GM10847 (cell line): ENCODE data around the gene BRINP1.

Experiments used
- POLR2A ChIP-seq: IDR thresholded peaks from 2 replicates; pipeline ENCODE4 v1.6.1; 2011; ENCODE audit not compliant: insufficient read length; ENCODE audit errors: extremely low read depth

Gene BRINP1

DNA sequence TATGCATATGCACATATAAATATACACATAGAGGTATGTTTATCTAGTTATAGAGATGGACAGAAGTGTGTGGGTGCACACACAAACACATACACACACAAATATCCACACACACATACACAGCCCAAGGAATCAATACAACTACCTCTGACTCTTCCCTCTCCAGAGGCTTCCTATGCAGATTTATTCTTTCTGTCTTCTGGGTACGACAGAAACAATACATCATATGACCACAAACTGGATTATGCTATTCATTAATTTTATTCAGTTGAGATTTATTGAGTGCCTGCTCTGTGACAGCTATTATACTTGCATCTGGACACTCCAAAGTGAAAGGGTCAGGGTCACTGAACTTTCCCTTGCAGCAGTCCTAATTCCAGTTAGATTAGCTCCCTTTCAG lies 155.8 kb downstream of the BRINP1 start:
- no peak for TF ChIP-seq POLR2A

- no peak for TF ChIP-seq POLR2A
Observed at GRCh38 chr9:119197893-119198607, 171.2 kb downstream of the BRINP1 start.

DNA sequence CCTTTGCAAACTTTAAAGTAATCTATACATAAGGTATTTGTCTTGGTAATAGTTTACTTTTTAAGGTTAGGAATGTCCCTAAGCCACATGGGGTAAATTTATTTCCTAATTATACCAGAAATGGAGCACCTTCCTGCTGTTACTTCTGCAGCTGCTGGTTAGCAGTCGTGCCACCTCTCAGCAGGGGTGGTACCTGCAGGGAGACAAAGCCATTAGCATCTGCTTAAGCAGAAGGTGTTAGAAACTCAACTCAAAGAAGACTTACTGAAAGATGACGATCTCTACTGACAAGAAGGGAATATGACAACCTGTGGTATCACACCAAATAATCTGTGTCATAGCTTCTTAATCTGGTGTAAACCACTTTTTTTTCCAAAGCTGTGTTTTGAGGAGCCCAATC lies 173.7 kb downstream of the BRINP1 start:
- TF ChIP-seq POLR2A, result no peak

DNA sequence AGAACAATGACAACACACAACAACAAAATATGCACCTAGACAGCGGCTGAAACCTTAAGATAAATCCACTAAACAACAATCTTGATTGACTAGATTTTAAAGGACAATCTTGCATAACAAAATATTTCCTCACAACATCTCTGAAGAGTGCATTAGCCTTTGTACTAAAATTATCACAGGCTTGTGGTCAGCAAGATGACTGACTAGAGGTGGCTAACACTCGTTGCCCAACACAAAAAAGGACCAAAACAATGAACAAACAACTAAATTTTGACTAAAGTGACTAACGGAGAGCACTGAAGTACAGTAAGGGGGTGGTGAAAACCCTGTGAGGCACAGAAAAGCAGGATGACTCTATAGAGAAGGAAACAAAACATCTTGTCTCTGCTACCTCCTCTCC lies 183.9 kb downstream of the BRINP1 start:
- no peak for TF ChIP-seq POLR2A

DNA sequence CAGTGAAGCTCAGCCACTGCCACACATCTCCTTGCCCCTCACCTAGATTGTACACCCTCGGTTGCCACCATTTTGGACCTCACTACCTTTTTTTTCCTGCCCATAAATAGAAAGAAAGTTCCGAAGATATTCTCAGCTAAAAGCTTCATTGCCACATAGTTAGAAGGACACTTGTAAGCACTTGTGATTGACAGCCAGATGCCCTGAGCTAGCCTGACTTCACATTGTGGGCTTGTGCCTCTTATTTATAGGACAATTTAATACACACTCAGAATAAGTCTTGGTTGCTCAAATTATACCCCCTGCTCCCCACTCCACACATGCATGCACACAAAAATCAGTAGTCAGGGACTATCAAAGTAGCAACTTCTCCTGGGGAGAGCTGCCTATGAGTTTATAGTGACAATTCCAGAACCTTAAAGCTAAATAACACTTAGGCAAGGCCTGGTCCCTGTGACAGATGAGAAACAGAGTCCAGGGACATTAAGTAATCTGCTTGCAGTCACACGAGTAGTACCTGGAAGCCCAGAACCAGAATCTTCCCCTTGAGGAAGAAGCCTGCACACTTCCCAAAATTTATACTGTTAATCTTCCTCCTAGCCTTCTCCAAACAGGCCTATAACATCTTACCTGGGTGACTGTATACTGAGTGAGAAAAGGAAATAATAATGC lies 184.8 kb downstream of the BRINP1 start:
- no peak for TF ChIP-seq POLR2A

GRCh38 chr9:119181561-119181960 lies 187.7 kb downstream of the BRINP1 start:
- TF ChIP-seq POLR2A, result no peak

- no peak for TF ChIP-seq POLR2A
Observed at GRCh38 chr9:119180897-119181296, 188.3 kb downstream of the BRINP1 start.

DNA sequence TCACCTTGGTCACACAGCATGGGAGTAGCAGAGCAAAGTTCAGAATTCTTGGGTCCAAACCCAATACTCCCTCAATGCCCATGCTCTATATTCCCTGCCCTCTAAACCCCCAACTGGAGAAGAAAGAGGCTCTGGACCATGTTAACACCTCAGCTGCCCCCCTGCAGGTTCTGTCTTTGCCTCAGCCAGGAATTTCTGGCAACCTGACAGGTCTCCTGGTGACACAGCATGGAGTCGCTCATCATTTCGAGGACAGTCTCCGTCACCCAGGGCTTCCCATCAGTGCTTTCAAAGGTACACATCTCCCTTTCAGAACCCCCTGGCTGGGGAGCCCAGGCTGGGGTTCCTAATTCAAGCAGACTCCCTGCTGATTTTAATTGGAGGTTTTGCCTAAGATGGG lies 189.5 kb downstream of the BRINP1 start:
- no peak for TF ChIP-seq POLR2A

DNA sequence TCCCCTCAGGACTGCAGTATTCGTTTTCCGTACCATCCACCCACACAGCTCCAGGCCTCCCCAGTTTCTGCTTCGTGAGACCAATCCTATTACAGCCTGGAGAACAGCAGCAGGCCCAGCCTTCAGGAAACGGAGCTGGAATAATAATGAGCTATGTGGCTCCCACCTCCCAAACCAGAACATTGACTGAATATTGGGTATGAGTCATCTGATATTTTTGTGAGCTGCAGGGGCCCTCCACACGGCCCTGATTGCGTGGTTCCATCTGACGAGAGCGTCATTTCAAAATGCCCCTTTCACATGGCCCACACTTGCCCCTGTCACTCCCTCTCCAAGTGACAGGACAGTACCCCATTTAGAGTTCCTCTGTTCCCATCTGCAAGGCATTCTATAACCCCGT lies 192.0 kb downstream of the BRINP1 start:
- TF ChIP-seq POLR2A, result no peak

DNA sequence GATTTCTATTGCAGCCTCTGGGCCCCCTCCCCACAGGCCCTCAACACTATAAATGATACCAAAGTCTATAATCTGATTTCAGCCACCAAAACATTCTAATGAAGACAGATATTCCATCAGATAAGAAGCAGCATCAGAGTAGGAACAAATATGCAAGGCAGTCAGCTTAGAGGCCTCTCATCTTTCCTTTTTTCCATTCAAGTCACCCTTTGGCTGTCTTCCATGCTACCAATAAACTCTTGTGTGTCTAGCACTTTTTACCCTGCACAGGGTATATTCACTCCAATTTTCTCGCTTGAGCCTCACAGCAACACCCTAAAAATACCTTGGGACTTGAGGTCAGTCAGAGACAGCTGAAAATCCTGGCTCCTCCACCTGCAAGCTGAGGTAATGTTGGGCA lies 193.7 kb downstream of the BRINP1 start:
- TF ChIP-seq POLR2A, result no peak

DNA sequence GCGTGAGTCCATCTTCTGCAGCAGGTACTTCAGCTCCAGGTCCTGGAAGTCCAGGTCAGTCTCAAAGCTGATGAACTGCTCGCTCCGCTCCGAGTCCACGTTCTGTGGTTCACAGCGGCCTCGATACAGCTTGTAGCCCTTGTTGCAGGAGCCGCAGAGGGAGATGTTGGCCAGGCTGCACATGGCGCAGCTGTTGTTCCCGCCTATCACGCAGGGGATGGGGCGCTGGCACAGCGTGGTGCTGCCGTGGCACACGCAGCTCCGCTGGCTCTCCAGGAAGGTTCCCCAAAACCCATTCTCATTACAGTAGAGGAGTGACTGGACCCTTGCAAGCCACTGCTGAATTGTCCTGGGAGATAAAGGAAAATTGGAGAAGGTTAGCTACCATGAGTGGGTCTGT lies 201.4 kb downstream of the BRINP1 start:
- no peak for TF ChIP-seq POLR2A

- no peak for TF ChIP-seq POLR2A
Observed at GRCh38 chr9:119167267-119167666, 202.0 kb downstream of the BRINP1 start.

- TF ChIP-seq POLR2A, result no peak
Observed at GRCh38 chr9:119166096-119166495, 203.1 kb downstream of the BRINP1 start.

- no peak for TF ChIP-seq POLR2A
Observed at GRCh38 chr9:119165131-119165530, 204.1 kb downstream of the BRINP1 start.

DNA sequence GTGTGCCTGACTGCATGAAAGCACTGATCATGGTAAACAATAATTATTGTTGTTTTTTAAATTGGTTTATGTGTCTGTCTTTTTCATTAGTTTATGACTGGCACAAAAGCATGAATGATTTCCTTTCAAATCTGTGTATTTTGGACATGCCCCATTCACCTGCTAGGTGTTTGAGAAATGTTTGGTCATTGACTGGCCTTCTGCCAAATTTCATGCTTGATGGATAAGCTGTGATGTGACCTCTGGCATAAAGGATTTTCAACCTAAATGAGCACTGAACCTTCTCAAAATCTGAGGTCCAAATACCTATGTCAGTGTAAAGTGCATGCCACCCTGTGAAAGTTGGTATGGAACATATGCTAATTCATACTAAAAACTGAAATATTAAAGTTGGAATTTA lies 204.5 kb downstream of the BRINP1 start:
- TF ChIP-seq POLR2A, result no peak

GRCh38 chr9:119160551-119160950 lies 208.7 kb downstream of the BRINP1 start:
- no peak for TF ChIP-seq POLR2A

- TF ChIP-seq POLR2A, result no peak
Observed at GRCh38 chr9:119159386-119159785, 209.8 kb downstream of the BRINP1 start.
